GM21367 (cell line): Measurements from ENCODE around the gene CIAO3.

Experiments used
- ATAC-seq: cut with Tn5 transposase; IDR thresholded peaks from one replicate; pipeline ENCODE4 v1.9.1; 2021; ENCODE audit not compliant: unreplicated experiment

Gene CIAO3

GRCh38 chr16:679814-680624, 60.8 kb downstream of the CIAO3 start, which contains the start of gene STUB1:
Gene STUB1 (plus strand): TSS chr16:680410. CDS start chr16:680526, 116 bp downstream.
- no peak for ATAC-seq
